ENCODE measurements around the gene KRT39.
"Not testable (repeated sequence)": the region's sequence is repeated elsewhere in the genome, so short reads cannot be mapped to it uniquely, and the experiment has no call there.

KRT39 gene

DNA sequence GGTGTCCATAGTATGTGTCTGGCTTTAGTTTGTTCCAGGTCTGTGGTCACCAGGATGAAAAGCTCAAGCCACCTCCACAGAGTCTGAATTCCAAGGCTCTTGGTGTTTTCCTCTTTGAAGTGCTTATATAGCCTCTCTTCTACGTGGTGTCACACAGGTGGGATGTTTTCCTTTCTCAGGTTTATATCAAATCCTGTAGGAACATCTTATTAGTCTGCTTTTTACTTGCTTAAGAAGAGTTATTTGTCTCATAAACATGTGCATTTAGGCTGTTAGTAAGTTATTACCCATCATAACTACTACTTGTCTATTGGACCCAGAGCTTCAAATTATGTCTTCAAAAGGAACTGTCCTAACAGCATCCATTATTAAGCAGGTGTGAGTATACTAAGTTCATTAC, at the start of gene KRT39:
KRT39 (minus strand) TSS at position 101 of the 400 bp plus-strand sequence; CDS start at position 9, 92 bp downstream.
- no peak for DNase-seq

DNA sequence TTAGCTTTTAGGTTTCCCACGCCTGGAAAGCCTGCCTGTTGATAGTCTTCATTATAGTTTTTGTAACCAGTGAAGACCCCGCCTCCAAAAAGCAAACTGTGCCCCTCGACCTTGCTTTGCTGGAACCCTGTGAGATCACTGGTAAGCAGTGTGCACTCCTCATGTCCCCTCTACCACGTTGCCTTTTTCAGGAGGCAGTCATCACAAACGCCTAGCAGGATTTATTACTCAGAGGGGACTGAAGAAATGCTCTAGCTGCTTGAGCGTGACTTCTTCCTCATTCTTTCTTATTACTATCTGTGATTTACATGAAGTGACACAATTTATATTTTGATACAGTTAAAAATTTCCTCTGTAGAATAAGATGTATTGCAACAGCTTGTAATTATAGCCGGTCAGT, 48.7 kb upstream of the KRT39 start:
- no peak for DNase-seq

DNA sequence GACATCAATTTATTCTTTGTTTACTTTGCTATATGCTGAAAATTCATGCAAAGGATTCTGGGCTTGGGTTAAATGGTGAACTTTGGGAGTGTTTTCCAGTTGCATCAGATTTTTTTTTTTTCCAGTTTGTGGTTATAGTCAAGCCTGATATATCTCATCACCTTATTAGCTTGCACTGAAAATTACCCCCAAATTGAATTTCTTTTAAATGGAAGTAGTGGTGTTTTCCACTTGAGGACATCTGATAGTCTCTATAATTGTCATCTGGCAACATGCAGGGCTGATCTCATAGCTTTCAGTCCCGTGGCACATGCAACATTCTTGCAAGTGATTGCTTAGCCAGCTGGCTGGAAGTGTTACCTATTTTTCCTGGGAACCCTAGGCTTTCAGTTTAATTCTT, 46.9 kb upstream of the KRT39 start:
- no peak for DNase-seq

DNA sequence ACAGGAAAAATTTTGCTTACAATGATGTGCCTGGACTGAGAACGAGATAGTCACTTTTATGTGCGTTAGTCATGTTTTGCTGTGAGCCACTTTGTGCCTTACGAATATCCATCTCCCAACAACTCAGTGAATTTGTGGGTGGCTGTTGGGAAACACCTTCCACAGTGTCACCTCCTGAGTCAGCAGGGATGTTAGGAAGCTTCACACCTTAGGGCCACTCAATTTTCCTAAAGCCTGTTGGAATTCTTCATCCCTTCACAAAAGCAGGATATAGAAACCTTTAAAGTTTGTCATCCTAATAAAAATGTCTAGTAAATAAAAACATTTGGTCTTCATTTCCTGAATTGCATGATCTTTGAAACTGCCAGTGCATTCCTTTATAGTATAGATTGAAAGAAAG, 46.4 kb upstream of the KRT39 start:
- no peak for DNase-seq

GRCh38 chr17:41012326-41013120, 45.8 kb upstream of the KRT39 start:
- DNase-seq = no peak

GRCh38 chr17:41010441-41010840, 43.7 kb upstream of the KRT39 start:
- DNase-seq = no peak

GRCh38 chr17:41009936-41010335, 43.2 kb upstream of the KRT39 start:
- no peak for DNase-seq

- DNase-seq = no peak
Observed at GRCh38 chr17:41009301-41009760, 42.6 kb upstream of the KRT39 start.

DNA sequence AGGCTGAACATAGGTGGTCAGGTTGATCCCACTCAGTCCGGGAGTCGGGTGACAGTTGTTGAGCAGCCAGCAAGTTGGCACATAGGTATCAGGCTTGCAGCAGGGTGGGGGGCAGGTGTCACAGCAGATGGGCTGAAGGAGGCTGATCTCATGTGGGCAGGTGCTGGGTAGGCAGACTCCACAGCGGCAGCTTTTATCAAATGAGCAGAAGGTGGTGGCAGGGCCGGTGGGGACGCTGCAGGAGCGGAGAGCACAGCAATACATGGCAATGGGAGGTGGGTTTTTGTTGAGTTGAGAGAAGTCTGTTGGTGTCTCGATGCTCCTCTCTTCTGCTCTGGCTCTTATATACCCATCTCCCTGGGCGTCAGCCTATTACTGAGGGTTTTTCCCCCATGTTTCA, 42.1 kb upstream of the KRT39 start, which contains the start of gene KRTAP3-1:
KRTAP3-1 (minus strand) TSS at position 318 of the 400 bp plus-strand sequence; CDS start at position 264, 54 bp downstream.
- no peak for DNase-seq

DNA sequence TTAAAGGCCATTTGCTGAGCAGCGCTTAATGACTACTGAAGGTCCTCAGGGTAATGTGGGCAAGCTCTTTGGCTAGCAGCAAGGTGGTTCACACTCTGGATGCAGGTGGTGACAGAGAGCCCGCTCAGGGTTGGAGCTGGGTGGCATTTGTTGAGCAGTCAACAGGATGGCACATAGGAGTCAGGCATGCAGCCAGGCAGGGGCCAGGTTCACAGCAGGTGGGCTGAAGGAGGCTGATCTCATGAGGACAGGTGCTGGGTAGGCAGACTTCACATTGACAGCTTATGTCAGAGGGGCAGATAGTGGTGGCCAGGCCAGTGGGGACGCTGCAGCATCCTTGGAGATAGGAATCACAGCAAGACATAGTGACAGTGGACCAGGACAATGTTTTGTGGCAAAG, 37.6 kb upstream of the KRT39 start:
- no peak for DNase-seq

GRCh38 chr17:41003926-41004325, 37.2 kb upstream of the KRT39 start:
- no peak for DNase-seq

DNA sequence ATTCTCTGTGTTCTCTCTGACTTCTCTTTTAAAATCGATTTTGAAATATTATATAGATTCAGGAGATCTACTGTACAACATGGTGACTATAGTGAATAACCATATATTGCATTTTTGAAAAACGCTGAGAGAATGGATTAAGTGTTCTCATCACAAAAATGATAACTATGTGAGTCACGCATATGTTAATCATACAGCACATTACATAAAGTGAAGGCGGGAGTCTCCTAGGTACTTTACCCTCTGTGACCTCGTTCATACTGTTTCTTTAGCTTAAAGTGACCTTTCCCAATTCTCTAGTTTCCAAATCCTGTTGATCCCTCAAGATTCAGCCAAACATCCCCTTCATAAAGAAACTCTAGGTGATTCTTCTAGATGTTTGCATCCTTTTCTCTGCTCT, 36.1 kb upstream of the KRT39 start:
- DNase-seq = no peak

DNA sequence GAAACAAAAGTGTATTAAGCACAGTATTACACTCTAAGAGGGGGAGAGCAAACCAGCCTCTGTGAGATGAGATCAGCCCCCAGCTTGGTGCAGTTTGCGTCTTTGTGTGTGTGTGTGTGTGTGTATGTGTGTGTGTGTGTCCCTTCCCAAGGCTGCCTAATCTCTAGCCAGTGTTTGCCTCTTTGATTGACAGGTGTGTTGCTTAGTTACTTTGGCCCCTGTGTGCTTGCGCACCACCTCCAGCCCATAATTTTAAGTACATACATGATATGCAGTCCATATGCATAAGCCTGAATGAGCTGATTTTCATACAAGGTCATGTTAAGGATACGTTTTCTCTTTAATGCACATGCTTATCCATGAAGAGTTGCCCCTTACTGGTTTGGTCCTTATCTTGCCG, 35.0 kb upstream of the KRT39 start:
- DNase-seq = no peak

DNA sequence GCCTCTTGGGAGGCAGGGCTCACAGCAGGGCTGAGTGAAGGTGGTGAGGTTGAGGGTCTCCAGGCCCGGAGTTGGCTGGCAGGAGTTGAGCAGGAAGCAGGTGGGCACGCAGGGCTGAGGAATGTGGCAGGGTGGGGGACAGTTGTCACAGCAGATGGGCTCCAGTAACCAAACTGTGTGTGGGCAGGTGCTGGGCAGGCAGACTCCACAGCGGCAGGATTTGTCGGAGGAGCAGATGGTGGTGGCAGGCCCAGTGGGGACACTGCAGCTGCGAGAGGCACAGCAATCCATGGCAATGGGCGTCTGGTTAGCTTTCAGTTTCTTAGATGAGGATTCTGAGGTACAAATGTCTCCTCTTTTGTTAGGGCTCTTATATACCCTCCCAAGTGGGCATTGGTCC, 32.8 kb upstream of the KRT39 start, which contains the start of gene KRTAP3-2:
KRTAP3-2 (minus strand) TSS at position 344 of the 400 bp plus-strand sequence; CDS start at position 291, 53 bp downstream.
- DNase-seq = not testable (repeated sequence)

DNA sequence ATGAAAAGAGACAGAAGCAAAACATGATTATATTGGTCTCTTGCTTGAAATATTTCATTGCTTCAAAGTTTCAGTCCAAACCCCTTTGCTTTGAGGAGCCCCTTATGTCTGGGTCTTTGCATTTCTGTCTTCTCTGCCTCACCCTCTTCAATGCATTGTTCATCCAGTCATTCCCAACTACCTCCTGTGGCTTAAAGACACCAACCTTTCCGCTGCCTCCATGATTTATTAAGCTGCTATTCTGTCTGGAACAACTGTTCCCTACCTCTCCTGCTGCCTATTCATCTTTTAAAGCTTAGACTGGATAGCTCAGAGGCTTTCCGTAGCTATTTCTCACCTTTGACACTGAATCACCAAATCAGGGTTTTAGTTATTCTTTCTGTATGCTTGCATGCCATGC, 30.6 kb upstream of the KRT39 start:
- DNase-seq = no peak

GRCh38 chr17:40996829-40997228, 30.1 kb upstream of the KRT39 start:
- no peak for DNase-seq

- DNase-seq = no peak
Observed at GRCh38 chr17:40995116-40995515, 28.4 kb upstream of the KRT39 start.

DNA sequence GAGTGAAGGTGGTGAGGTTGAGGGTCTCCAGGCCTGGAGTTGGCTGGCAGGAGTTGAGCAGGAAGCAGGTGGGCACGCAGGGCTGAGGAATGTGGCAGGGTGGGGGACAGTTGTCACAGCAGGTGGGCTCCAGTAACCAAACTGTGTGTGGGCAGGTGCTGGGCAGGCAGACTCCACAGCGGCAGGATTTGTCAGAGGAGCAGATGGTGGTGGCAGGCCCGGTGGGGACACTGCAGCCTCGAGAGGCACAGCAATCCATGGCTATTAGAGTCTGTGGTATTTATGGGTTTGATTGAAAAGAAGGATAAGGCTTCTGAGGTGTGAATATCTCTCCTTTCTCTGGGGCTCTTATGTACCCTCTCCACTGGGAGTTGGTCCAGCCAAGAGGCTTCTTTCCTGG, 27.1 kb upstream of the KRT39 start, which contains the start of gene KRTAP3-3:
KRTAP3-3 (minus strand) TSS at position 326 of the 400 bp plus-strand sequence; CDS start at position 259, 67 bp downstream.
- DNase-seq = no peak

DNA sequence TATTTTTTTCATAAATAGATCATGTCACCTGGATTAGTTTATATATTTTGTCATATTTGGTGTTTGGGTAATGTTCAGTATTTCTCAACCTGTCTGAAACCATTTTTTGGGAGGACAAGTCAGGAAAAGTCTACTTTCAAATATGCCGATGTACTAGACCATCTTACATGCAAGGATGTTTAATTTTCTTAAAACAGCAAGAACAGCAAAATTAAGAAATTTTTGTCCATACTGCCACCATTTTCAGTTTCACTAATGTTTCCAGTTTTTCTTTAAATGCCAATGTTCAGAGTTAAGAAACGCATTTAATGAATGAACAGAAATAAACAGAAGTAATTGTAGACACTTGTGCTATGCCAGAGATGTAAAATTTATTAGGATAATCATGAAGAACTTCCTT, 26.3 kb upstream of the KRT39 start:
- DNase-seq = no peak

DNA sequence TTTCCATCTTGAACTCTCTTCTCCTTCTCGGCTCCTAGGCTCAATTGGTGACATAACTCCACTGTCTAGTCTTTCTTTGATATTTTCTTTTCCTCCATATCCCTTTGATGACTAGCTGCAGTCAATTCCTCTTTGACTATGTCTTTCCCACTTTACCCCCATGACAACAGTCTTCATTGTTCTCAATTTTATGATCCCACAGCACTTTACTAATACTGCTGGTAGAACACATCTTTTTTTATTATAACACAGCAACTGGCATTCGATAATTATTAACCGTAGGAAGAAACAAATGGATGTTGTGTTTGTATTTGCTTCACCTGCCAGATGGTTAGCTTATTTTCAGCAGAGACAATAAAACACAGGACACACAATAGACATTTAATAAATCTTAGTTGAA, 25.9 kb upstream of the KRT39 start:
- no peak for DNase-seq

- DNase-seq = no peak
Observed at GRCh38 chr17:40986920-40987319, 20.2 kb upstream of the KRT39 start.

DNA sequence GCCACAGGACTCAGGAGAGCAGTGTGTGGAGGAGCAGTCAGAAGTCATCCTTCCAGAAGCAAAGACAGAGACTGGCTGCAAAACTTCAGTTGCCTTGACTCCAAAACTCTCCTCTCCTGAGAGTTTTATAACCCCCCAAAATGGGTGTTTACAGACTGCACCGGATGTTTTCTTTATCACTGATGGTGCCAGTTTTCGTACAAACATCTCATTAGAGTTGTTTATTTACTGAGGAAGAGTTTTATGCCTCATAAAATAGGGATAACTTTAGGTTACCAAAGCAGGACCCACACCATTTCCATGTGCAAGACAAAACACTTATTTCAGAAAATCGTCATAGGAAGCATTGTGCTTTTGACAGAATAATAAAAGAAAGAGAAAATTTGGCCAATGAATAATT, 17.5 kb upstream of the KRT39 start, which contains the start of gene KRT40:
KRT40 (minus strand) TSS at position 101 of the 400 bp plus-strand sequence; CDS start at position 48, 53 bp downstream.
- DNase-seq = no peak

- DNase-seq = no peak
Observed at GRCh38 chr17:40981115-40981514, 14.4 kb upstream of the KRT39 start.

GRCh38 chr17:40980596-40980995, 13.8 kb upstream of the KRT39 start:
- no peak for DNase-seq

All from NCI-H1092 treated with DMSO at 0.1 percent for 48 hours (cell line).